Peyer's patch (tissue), 4 donors: ENCODE results near the gene BOC.

Experiments
- POLR2A ChIP-seq, 2 donors: fragments of 450-650 bp; IDR thresholded peaks; one replicate each; pipeline ENCODE4 v1.5.1; 2017; ENCODE audit warnings: antibody characterized with exemption in 2 of 2, mild to moderate bottlenecking in 2 of 2, moderate library complexity in 2 of 2
- TF ChIP-seq, protein P1 (sequence below), 6 experiments: fragments of 450-650 bp in 4 of 6; fragments of 200-600 bp in 2 of 6; sonication (generic) in 1 of 6; IDR thresholded peaks; one replicate each; pipeline ENCODE4 v1.5.1; 2017 to 2019; ENCODE audit warnings: antibody characterized with exemption in 6 of 6, mild to moderate bottlenecking in 3 of 6, moderate library complexity in 1 of 6

DNA sequence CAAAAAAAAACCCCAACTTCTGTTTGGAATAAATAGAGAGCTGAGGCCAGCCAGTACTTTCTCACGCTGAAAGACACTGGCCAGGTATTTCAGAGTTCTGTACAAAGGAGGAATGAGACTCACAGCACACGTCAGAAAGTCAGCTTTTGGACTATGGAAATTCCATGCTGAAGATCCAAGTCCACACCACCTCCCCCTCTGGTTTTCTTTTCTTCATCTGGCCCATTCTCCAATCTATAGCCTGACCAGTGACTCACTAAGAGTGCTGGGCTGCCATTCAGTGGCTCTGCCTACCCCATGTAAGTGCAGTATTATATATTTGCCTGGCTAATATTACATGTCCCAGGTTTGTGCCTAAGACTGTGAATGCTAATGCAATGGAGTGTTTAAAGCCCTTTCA is 13.9 kb downstream of the BOC start:
- TF ChIP-seq POLR2A (IDR thresholded peaks at IDR 0.05): no peak
- TF ChIP-seq, protein P1, sequence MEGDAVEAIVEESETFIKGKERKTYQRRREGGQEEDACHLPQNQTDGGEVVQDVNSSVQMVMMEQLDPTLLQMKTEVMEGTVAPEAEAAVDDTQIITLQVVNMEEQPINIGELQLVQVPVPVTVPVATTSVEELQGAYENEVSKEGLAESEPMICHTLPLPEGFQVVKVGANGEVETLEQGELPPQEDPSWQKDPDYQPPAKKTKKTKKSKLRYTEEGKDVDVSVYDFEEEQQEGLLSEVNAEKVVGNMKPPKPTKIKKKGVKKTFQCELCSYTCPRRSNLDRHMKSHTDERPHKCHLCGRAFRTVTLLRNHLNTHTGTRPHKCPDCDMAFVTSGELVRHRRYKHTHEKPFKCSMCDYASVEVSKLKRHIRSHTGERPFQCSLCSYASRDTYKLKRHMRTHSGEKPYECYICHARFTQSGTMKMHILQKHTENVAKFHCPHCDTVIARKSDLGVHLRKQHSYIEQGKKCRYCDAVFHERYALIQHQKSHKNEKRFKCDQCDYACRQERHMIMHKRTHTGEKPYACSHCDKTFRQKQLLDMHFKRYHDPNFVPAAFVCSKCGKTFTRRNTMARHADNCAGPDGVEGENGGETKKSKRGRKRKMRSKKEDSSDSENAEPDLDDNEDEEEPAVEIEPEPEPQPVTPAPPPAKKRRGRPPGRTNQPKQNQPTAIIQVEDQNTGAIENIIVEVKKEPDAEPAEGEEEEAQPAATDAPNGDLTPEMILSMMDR (IDR thresholded peaks at IDR 0.05): no peak
